MM.1S (cell line): ENCODE results near the gene CCNF.

Experiments used
- EZH2 ChIP-seq: fragments of 300-600 bp; sonication (generic); optimal IDR thresholded peaks from 2 replicates; pipeline ENCODE3; 2017; ENCODE audit warnings: low read depth, mild to moderate bottlenecking, antibody characterized with exemption, low read length, mixed read lengths
- EZH2phosphoT487 ChIP-seq: fragments of 300-600 bp; sonication (generic); IDR thresholded peaks from 2 replicates; pipeline ENCODE4 v1.6.1; 2018; ENCODE audit warnings: antibody characterized with exemption, low read length
- TF ChIP-seq, protein P1 (sequence below): fragments of 300-600 bp; sonication (generic); IDR thresholded peaks from 2 replicates; pipeline ENCODE4 v1.5.1; 2016; ENCODE audit warnings: antibody characterized with exemption, low read length, mixed read lengths

DNA sequence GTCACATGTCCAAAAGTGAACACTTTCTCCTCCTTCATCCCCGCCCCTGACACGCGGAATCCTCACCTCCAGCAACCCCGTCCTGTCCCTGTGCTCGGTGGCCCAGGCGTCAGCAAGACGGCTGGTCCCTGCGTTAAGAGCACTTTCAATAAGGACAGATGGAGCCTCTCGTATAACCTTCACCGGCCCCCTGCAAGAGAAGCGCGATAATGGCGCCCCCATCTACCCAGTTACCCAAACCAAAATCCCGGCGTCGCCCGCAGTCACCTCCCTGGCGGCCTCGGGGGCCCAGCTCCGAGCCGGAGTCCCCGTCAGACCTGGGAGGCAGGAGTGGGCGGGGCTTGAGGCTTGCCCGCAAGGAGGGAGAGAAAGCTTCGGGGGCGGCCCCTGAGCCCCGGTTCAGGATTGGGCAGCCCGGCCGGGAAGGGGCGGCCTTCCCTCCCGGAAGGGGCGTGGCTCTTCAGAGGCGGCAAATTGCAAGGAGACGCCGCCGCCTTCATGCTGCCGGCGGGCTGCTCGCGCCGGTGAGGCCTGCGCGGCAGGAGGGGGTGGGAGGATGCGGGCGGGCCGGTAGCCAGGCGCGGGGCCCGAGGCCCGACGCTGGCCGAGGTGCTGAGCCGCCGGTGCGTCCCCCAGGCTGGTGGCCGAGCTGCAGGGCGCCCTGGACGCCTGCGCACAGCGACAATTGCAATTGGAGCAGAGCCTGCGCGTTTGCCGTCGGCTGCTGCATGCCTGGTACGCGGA, 30.6 kb downstream of the CCNF start, which contains the start of gene TEDC2:
- TF ChIP-seq, protein P1, sequence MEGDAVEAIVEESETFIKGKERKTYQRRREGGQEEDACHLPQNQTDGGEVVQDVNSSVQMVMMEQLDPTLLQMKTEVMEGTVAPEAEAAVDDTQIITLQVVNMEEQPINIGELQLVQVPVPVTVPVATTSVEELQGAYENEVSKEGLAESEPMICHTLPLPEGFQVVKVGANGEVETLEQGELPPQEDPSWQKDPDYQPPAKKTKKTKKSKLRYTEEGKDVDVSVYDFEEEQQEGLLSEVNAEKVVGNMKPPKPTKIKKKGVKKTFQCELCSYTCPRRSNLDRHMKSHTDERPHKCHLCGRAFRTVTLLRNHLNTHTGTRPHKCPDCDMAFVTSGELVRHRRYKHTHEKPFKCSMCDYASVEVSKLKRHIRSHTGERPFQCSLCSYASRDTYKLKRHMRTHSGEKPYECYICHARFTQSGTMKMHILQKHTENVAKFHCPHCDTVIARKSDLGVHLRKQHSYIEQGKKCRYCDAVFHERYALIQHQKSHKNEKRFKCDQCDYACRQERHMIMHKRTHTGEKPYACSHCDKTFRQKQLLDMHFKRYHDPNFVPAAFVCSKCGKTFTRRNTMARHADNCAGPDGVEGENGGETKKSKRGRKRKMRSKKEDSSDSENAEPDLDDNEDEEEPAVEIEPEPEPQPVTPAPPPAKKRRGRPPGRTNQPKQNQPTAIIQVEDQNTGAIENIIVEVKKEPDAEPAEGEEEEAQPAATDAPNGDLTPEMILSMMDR: no peak
- TF ChIP-seq EZH2: no peak
- no peak for TF ChIP-seq EZH2phosphoT487
